GM12874 (cell line): ENCODE results near the gene IRX1.

Experiments
- TF ChIP-seq, protein P1 (sequence below): IDR thresholded peaks from 2 replicates; pipeline ENCODE4 v1.5.1; 2011; ENCODE audit warnings: low read depth, mild to moderate bottlenecking, control low read depth, low read length, moderate library complexity; ENCODE audit not compliant: insufficient read depth

IRX1 gene

DNA sequence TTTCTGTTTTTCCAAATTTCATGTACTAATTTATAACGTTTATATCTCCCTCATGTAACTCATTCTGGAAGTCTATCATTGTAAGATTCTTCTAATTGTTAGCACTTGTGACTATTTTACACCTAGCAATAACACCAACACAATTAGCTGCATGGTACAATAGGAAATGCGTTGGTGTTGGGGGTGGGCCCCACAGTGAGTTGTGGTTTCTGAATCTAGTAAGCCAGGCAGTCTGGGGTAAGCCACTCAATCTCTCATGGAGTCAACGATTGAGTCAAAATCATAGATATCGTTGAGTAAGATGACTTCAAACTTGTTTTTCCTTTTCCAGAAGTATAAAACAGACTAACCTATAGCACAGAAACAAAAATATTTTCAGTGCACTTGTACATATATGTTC is 30.0 kb downstream of the IRX1 start:
- TF ChIP-seq, protein P1, sequence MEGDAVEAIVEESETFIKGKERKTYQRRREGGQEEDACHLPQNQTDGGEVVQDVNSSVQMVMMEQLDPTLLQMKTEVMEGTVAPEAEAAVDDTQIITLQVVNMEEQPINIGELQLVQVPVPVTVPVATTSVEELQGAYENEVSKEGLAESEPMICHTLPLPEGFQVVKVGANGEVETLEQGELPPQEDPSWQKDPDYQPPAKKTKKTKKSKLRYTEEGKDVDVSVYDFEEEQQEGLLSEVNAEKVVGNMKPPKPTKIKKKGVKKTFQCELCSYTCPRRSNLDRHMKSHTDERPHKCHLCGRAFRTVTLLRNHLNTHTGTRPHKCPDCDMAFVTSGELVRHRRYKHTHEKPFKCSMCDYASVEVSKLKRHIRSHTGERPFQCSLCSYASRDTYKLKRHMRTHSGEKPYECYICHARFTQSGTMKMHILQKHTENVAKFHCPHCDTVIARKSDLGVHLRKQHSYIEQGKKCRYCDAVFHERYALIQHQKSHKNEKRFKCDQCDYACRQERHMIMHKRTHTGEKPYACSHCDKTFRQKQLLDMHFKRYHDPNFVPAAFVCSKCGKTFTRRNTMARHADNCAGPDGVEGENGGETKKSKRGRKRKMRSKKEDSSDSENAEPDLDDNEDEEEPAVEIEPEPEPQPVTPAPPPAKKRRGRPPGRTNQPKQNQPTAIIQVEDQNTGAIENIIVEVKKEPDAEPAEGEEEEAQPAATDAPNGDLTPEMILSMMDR = no peak

DNA sequence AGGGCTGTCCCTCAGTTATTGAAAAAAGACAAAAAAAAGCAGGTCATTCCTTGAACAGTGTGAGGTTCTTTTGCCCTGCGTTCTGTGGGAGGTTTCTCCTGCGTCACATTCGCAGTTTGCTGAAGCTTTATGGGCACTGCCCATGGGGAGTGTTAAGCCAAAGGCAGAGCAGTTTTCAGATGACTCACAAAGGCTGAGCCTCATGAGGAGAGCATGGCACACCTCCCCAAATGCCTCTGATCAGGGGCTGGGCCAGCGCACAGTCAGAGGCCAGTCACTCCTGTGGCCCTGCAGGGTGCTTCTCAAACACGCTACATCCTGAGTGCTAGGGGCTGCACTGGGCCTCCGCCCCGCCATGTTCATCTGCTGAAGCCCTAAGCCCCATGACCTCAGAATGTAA is 38.4 kb downstream of the IRX1 start:
- TF ChIP-seq, protein P1 = no peak

GRCh38 chr5:3639175-3639574 is 43.5 kb downstream of the IRX1 start:
- TF ChIP-seq, protein P1 = no peak

DNA sequence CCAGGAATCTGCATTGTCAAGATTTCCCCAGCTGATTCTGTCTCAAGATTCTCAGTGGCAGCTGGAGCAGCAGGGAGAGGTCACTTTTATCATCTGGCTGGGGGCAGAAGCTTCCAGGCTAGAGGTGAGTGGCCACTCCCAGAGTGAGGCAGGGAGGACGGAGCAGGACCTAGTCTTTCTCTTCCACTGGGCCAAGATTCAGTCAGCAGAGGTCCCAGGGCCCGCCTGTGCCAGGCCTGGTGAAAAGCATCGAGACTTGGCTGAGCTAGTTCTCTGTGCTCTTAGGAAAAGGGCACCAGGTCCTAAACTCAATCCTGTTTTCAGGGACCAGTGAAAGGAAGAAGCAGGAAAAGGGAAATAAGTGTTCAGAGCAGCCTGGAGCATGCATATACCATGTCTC is 46.6 kb downstream of the IRX1 start:
- TF ChIP-seq, protein P1 = no peak

DNA sequence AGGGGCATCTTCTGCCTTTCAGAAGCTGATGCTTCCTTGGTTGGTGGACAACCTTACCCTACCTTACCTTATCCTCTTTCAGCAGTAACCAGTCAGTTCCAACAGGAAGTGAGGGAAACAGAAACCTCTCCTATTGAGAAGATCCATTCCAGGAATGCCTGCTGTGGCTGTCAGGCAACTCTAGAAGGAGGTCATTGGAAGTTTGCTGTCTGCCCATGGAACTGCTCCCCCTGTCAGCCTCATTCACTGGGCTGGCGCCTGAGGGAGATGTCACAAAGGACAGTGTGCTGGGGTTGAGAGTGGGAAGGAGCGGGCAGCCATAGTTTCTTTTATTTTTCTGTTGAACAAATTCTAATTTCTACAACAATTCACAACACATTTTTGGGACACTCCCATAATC is 54.7 kb downstream of the IRX1 start:
- TF ChIP-seq, protein P1 = no peak

DNA sequence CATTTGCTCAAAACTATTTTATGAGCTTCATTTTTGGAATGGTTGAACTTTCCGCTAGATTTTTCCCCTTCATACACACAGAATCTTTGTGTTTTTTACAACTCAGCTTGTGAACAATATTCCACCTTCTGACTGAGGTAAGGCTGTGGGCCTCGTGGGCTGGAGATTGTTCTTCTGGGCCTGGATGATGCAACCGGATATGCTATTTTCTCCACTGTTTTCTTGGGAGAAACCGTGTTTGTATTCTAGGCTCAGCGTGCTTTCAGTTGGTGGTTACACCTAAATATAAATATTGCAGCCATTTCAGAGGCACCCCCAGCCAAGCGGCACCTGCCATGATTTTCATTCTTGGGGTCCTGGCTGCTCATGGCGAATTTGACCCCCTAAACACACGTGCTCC is 55.2 kb downstream of the IRX1 start:
- TF ChIP-seq, protein P1 = no peak
